HT1080 (cell line): ENCODE data around the gene ARHGAP26. TPM values are rescaled to one million over a fixed set of nuclear protein-coding genes. Genes with fewer than 3 reads are reported as not detected.
A peak's percentile ranks its signal among the peaks of the same experiment; 100 is the strongest.
"Not testable (repeated sequence)": the region's sequence is repeated elsewhere in the genome, so short reads cannot be mapped to it uniquely, and the experiment has no call there.

ENCODE experiments used
- DNase-seq: peaks from one replicate; pipeline ENCODE4 v3.0.0-alpha.2; 2015; ENCODE audit warnings: low read depth
- total RNA-seq: library from RNA; depleted of rRNA; stranded (reverse); fragments of >200 nt; shearing (Covaris generic); gene quantifications from 2 replicates; pipeline ENCODE4 v1.2.3, GENCODE V29; 2014

ARHGAP26 gene
- total RNA-seq, 1 experiment from 2014 or later: 9.9 TPM

GRCh38 chr5:142979636-142980035 is 209.5 kb downstream of the ARHGAP26 start:
- peak; percentile 59 for DNase-seq

DNA sequence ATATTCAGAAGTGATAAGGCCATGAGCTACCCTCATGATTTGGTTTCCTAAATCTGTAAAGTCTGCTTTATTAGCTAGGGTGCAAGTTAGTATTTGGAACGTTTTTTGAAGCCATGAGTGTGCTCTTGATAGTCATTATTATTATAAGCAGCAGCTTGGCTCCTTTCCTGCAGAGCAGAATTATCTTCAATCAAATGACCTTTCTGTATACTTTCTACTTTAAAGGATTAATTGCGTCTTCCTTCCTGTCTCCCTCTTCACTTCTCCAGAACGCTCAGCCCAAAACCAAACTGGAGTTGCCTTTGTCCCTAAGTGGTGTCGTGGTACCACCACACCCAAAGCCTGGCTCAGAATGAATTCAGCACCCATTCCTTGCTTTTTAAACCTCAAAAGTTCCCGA is 211.3 kb downstream of the ARHGAP26 start:
- no peak for DNase-seq

- peak; percentile 89 for DNase-seq
These were observed 212.0 kb downstream of the ARHGAP26 start for GRCh38 chr5:142981886-142982820.

- DNase-seq: no peak
These were observed 212.6 kb downstream of the ARHGAP26 start for GRCh38 chr5:142982821-142983200.

- DNase-seq: peak; percentile 80
These were observed 213.8 kb downstream of the ARHGAP26 start for GRCh38 chr5:142984011-142984410.

DNA sequence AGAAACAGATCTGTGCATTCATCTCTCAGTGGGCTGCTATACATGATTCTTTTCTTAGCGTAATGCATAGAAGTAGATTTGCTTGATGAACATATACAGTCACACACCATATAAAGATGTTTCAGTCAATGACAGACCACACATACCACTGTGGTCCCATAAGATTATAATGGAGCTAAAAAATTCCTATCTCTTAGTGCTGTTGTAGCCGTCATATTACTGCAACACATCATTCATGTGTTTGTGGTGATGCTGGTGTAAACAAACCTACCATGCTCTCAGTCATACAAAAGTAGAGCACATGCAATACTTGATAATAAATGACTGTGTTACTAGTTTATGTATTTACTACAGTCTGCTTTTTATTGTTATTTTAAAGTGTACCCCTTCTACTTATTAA is 214.3 kb downstream of the ARHGAP26 start:
- no peak for DNase-seq

DNA sequence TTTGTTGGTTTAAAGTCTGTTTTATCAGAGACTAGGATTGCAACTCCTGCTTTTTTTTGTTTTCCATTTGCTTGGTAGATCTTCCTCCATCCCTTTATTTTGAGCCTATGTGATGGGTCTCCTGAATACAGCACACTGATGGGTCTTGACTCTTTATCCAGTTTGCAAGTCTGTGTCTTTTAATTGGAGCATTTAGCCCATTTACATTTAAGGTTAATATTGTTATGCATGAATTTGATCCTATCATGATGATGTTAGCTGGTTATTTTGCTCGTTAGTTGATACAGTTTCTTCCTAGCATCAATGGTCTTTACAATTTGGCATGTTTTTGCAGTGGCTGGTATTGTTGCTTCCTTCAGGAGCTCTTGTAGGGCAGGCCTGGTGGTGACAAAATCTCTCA is 219.1 kb downstream of the ARHGAP26 start:
- DNase-seq: not testable (repeated sequence)

GRCh38 chr5:142990073-142990472 is 219.9 kb downstream of the ARHGAP26 start:
- not testable (repeated sequence) for DNase-seq

DNA sequence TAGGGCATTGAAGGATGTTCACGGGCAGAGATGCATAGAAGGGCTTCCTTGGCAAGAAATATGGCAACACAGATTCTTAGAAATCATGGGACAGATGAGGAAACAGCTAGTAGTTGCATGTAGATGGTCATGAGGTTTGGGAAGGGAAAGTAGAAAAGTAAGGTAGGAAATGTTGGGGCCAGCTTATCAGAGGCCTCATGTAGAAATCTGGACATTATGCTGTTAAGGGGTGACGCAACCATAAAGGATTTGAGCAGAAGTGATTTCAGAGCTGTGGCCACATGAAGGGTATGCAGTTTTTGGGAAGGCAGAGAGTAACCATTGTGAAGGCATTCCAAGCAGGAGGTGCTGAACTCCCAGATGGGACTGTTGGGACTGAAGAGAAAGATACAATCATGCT is 224.0 kb downstream of the ARHGAP26 start:
- no peak for DNase-seq

DNA sequence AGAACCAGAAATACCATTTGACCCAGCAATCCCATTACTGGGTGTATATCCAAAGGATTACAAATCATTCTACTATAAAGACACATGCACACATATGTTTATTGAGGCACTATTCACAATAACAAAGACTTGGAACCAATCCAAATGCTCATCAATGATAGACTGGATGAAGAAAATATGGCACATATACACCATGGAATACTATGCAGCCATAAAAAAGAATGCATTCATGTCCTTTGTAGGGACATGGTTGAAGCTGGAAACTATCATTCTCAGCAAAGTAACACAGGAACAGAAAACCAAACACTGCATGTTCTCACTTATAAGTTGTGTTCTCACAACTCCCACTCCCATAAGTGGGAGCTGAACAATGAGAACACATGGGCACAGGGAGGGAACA is 225.4 kb downstream of the ARHGAP26 start:
- DNase-seq: not testable (repeated sequence)

GRCh38 chr5:142997591-142997990 is 227.4 kb downstream of the ARHGAP26 start:
- no peak for DNase-seq

- DNase-seq: no peak
These were observed 228.3 kb downstream of the ARHGAP26 start for GRCh38 chr5:142998316-142999020.

DNA sequence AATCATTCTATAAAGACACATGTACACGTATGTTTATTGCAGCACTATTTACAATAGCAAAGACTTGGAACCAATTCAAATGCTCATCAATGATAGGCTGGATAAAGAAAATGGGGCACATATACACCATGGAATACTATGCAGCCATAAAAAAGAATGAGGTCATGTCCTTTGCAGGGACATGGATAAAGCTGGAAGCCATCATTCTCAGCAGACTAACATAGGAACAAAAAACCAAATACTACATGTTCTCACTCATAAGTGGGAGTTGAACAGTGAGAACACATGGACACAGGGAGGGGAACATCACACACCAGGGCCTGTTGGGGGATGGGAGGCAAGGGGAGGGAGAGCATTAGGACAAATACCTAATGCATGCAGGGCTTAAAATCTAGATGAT is 230.4 kb downstream of the ARHGAP26 start:
- not testable (repeated sequence) for DNase-seq

GRCh38 chr5:143001764-143002351 is 231.7 kb downstream of the ARHGAP26 start:
- peak; percentile 83 for DNase-seq

DNA sequence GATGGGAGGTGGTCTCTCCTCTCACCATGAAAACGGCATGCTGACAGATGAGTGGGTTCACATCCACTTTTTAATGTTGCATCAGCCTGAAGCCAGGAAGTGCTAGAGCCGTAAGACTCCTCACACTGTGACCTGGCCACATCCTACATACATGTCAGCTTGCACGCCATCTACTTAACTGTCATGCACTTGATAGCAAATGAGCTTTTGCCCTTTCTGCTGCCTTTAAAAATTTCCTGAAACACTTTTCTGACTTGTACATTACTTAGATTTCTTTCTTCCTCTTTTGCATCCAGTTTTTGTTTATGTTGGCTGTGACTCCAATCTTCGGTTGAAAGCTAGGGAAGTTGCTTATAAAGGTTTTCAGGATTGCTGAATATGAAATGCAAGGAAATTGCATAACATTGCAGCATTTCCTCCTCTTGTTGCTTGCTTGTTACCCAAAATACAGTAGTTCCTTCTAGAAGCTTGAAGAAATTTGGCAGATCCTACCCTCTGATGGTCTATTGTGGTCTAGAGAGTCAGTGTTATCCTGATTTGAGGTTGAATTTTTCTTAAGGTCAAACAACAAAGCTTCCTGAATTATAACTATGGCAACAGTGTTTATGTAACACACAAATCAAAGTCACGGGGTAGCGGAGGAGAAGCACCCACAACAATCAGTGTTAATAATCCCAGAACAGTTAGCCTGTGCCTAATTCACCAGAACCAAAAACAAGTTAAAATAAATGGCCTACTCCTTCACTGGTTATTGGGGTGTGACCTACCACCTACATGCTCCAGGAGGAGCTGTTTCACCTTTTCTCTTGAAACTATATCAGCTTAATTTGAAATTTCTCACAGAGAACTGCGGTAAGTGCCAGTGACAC is 232.5 kb downstream of the ARHGAP26 start:
- DNase-seq: peak; percentile 81

- DNase-seq: no peak
These were observed 233.1 kb downstream of the ARHGAP26 start for GRCh38 chr5:143003328-143003636.

DNA sequence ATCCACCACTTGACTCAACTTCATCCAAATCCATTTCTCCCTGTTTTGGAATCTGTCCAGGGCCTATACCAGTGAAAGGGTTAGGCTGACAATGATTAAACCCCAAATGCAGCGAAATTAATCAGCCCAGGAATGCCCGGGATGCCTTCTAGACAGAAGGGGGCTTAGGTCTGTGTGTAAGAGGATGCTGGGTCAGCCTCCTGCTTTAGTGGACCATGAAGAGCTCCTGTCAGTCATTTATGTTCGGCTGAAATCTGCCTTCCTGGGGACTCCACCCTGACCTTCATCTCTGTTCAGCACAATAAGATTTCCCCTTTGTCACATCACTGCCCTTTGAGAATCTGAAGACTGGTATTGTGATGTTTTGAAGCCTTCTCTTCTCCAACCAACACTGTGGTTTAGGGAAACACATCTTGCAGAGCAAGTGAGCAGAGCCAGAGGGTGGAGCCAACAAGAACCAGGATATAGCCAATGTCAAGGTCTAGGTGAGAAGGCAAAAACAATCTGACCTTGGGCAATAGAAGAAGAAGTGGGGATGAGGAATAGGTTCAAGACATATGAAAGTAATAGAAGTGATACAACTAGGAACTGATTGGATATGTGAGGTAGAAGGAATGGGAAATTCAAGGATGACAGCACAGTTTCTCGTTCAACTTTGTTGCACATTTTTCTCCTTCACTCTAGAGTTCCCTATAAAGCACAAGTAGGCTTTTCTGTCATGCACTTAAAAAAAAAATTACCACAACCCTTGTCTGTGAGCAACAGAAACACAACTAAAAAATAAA is 234.4 kb downstream of the ARHGAP26 start:
- no peak for DNase-seq

DNA sequence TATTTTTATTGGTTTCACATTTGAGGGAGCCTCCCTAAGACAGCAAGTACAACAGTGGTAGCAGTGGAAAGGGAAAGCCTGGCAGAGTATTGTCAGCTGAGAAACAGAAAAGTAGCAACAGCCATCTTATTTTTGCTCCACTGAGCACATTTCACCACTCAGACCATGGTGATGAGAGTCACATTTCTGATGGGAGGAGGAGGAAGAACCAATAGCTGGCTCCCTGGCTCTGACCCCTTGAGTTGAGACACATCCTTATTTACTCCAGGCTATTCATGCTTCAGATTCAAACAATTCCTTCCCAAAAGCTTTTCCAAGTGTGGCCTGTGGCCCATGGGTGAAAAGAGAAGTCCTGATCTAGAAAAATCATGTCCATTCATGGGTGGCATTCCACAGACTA is 236.3 kb downstream of the ARHGAP26 start:
- DNase-seq: no peak

- DNase-seq: no peak
These were observed 237.9 kb downstream of the ARHGAP26 start for GRCh38 chr5:143008032-143008431.

GRCh38 chr5:143008809-143009521 is 238.8 kb downstream of the ARHGAP26 start:
- peak; percentile 100 for DNase-seq
